GM21576 (cell line): ENCODE results near the gene CSGALNACT2.
"Not testable (repeated sequence)": the region's sequence is repeated elsewhere in the genome, so short reads cannot be mapped to it uniquely, and the experiment has no call there.

Source experiments
- ATAC-seq: cut with Tn5 transposase; IDR thresholded peaks from one replicate; pipeline ENCODE4 v1.9.1; 2021; ENCODE audit warnings: mild to moderate bottlenecking, moderate library complexity; ENCODE audit not compliant: unreplicated experiment

CSGALNACT2 gene

GRCh38 chr10:43211431-43212042 lies 73.3 kb downstream of the CSGALNACT2 start:
- no peak for ATAC-seq

- ATAC-seq, result no peak
Measured at GRCh38 chr10:43212043-43212721, 73.9 kb downstream of the CSGALNACT2 start.

- no peak for ATAC-seq
Measured at GRCh38 chr10:43214071-43214955, 76.1 kb downstream of the CSGALNACT2 start.

- no peak for ATAC-seq
Measured at GRCh38 chr10:43214956-43215561, 76.8 kb downstream of the CSGALNACT2 start.

- no peak for ATAC-seq
Measured at GRCh38 chr10:43215758-43216455, 77.7 kb downstream of the CSGALNACT2 start.

GRCh38 chr10:43216931-43217562 lies 78.8 kb downstream of the CSGALNACT2 start:
- no peak for ATAC-seq

GRCh38 chr10:43217563-43218205 lies 79.4 kb downstream of the CSGALNACT2 start:
- ATAC-seq, result no peak

- no peak for ATAC-seq
Measured at GRCh38 chr10:43218206-43218950, 80.1 kb downstream of the CSGALNACT2 start.

- ATAC-seq, result no peak
Measured at GRCh38 chr10:43218951-43219837, 80.9 kb downstream of the CSGALNACT2 start.

GRCh38 chr10:43219848-43220247 lies 81.6 kb downstream of the CSGALNACT2 start:
- ATAC-seq, result no peak

GRCh38 chr10:43220251-43220650 lies 82.0 kb downstream of the CSGALNACT2 start:
- not testable (repeated sequence) for ATAC-seq

GRCh38 chr10:43220657-43221418 lies 82.6 kb downstream of the CSGALNACT2 start:
- ATAC-seq, result no peak

GRCh38 chr10:43221419-43222209 lies 83.4 kb downstream of the CSGALNACT2 start:
- ATAC-seq, result no peak

- ATAC-seq, result no peak
Measured at GRCh38 chr10:43222210-43222720, 84.0 kb downstream of the CSGALNACT2 start.

- no peak for ATAC-seq
Measured at GRCh38 chr10:43223056-43223455, 84.8 kb downstream of the CSGALNACT2 start.

GRCh38 chr10:43224321-43224720 lies 86.1 kb downstream of the CSGALNACT2 start:
- ATAC-seq, result no peak
